GM21737 (cell line): Measurements from ENCODE around the gene GRID1.

Experiments
- ATAC-seq: cut with Tn5 transposase; IDR thresholded peaks from one replicate; pipeline ENCODE4 v1.9.1; 2021; ENCODE audit warnings: mild to moderate bottlenecking, moderate library complexity; ENCODE audit not compliant: unreplicated experiment

GRID1 gene

GRCh38 chr10:85792533-85792858 lies 574.1 kb downstream of the GRID1 start:
- no peak for ATAC-seq

DNA sequence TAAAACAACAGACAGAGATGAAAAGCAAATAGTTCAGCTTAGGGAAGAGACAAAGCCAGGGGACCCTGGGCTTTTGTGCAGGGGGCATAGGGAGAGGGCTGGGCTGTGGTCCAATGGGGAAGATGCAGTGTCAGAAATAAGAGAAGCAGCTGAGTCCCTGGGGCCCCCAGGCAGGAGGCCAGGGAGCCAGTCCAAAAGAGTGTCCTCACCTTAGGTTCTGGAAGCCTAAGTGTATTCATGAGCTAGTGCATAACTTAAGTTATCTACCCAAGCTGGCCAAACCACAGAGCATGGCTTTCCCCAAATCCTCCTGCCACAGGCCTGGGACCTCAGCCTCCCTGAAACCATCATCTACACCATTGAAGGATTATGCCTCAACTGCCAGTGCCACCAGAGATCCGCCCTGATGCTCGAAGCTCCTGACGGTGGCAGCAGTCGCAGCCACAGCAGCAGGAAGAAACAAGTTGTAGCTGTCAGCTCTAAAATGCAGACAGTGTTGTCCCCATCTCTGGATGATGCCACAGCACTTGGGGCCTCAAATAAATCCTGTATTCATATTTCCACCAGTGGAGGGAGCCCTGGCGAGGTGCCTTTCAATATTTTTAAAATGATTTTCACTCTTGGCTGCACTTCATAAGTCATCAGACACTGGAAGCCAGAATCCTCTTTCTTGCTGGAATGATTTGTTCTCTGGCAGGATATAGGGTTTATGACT lies 574.6 kb downstream of the GRID1 start:
- no peak for ATAC-seq

GRCh38 chr10:85789982-85790789 lies 576.4 kb downstream of the GRID1 start:
- ATAC-seq = no peak

DNA sequence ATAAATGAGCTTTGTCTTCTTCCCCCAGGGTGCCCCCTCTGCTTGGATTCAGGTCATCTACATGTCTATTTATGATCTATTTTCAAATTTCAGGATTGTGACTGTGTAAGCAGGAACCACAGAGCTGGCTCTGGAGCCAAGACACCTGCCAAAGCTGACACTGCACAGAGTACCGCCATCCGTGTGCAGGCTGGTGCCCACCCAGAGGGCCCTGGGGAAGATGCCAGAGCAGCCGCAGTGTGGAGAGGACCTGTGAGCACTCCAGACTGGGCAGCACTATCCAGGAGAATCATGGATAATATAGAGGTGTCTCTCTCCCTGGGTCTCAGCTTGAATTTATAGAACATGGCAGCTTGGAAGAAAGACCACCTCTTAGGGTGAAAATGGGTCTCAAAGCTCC lies 577.5 kb downstream of the GRID1 start:
- no peak for ATAC-seq

- ATAC-seq = no peak
Observed at GRCh38 chr10:85788570-85788969, 578.0 kb downstream of the GRID1 start.

- ATAC-seq = no peak
Observed at GRCh38 chr10:85787881-85788280, 578.7 kb downstream of the GRID1 start.

DNA sequence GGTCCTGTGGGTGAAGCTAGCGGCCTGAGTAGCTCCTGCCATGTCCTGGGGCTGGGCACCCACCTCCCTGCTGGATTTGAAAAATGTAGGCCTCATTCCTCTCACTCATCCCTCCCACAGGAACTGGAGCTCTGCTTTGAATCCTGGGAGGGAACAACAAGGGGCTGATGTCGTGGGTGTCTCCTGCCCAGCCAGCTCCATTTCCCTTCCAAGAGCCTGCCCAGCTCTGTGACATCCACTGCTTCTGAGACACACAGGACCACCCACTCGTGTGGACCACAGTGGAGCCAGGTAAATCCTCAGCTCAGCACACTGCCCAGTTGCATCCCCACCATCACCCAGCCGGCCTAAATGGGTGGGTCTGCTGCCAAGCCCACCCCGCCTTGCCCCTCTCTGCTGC lies 579.2 kb downstream of the GRID1 start:
- ATAC-seq = no peak

GRCh38 chr10:85786401-85786899 lies 580.1 kb downstream of the GRID1 start:
- ATAC-seq = no peak

DNA sequence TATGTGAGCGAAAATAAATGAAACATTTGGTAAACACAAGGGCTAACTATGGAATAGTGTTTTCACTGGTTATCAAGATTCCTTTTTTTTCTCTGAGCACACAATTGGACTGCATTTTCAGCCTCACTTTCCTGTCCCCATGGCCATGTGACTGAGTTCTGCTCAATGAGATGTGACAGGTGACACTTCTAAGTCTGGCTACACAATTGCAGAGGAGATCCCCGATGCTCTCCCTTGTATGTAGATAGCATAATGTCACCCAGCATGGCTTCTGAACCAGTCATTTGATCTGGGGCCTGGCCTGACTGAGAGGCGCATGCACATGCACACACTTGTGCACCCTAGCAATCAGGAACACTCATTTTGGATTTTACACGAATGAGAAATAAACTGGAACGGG lies 581.8 kb downstream of the GRID1 start:
- ATAC-seq = no peak

DNA sequence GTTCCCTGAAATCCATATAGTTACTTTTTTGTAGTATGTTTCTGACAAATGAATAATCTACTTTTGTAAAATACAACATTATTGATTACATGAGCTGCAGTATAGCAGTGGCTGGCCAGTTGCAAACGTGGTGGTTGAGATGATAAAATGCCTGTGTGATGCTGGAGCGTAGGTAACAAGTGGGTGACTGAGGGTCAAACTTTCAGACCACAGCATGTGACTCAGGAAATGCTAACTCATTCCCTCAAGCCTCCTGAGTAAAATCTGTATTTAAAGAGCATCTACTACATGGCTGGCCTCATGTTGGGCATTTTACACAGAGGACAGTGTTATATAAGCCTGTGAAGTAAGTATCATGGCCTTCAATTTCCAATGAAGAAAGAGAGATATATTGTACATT lies 585.2 kb downstream of the GRID1 start:
- no peak for ATAC-seq

DNA sequence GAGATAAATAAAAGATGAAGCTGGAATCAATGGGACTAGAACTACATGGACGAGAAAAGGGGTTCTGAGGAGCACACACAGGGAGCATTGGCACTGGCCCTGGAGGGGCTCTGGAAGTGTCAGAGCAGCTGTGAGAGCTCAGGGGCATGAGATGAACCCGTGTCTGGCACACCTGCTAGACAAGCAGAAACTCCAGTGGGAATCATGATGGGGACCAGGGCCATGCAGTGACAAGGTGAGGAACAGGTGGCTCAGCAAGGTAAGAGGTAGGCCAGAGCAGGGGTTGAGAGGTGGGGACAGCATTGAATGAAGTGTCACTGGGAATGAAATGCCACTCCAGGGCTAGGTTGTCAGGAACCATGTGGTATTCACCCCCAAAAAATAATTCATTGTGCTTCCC lies 588.5 kb downstream of the GRID1 start:
- no peak for ATAC-seq

DNA sequence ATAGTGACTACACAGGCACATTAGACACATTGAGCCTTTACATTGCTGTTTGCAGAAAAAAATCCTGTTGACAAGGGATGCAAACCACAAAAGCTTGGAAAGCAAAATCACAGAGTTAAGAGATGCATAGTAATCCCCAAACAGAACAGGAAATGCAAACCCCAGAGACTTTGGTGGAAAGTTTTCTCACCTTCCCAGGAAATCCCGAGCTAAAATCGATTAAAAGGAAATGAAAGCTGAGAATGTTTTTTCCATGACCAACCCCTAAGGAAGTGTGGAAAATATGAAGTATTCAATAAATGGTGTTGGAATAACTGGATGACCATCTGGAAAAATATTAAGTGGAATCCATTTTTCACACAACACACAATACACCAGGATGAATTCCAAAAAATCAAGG lies 598.7 kb downstream of the GRID1 start:
- no peak for ATAC-seq

DNA sequence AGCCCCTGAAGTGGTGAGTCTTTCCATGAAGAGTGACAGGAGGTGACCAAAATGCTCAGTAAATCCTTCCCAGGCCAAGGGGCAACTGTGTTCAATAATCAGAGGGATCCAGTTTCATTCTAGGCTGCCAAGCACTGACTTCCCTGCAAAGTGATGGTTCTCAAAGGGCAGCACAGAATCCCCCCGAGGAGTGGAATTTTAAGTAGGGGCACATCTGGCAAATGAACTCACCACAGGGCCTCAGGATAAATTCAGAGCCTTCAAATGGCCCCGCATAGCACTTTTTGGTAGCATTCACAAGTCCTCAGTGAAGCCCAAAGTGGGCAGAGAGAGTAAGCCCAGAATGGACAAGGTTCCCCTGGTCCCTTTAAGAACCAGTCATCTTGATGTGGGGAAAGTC lies 602.5 kb downstream of the GRID1 start:
- ATAC-seq = no peak

DNA sequence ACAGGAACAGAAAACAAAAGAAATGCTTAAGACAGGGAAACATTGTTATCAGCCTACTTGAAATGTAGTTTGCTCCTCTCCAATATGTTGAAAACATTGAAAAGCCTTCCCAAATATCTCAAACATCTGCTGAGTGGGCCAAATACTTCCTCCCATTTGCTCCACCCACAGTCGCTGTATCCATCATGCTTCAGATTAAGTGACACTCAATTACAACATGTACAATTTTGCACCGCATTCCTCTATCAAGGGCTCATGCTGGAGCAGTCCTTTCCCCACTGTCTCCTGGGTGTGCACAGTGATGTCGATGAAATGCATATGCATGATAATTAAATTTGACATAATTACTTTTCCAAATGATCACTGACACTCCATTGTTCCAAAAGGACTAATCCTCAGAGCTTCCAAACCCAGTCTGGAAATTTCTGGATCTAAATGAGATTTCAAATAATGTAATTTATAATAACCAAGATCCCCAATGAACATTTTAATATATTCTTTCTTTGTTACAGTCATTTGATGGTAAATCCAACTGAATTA lies 604.6 kb downstream of the GRID1 start:
- no peak for ATAC-seq

- ATAC-seq = peak; percentile 83
Observed at GRCh38 chr10:85741626-85742300, 624.8 kb downstream of the GRID1 start.

DNA sequence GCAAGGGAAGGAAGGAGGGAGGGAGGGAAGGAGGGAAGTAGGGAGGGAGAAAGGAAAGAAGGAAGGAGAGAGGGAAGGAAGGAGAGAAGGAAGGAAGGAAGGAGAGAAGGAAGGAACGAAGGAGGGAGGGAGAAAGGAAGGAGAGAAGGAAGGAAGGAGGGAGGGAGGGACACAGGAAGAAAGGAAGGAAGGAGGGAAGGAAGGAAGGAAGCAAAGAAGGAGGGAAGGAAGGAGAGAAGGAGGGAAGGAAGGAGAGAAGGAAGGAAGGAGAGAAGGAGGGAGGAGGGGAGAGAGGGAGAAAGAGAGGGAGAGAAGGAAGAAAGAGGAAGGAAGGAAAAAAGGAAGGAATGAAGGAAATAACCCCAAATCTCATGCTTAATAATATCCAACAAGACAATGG lies 630.6 kb downstream of the GRID1 start:
- no peak for ATAC-seq

DNA sequence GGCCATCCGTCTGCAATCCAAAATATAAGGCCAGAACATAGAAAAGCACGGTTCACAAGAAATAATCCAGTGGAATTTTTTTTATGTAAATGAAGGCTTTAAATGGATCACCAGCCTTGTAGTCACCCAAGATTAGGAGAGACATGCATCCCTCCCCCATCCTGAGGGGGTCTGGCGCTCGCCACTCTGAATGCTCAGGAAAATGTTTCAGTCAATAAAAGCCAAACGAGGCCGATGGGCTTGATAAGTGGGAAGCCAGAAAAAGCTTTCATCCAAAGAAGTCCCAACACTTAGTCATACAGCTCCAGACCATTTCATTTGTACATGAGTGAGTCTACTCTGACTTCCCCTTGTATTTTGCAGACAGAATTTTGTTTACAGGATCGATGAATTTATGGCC lies 631.8 kb downstream of the GRID1 start:
- no peak for ATAC-seq

- no peak for ATAC-seq
Observed at GRCh38 chr10:85724215-85724614, 642.4 kb downstream of the GRID1 start.

GRCh38 chr10:85720931-85721590 lies 645.5 kb downstream of the GRID1 start:
- no peak for ATAC-seq

- no peak for ATAC-seq
Observed at GRCh38 chr10:85719408-85719807, 647.2 kb downstream of the GRID1 start.

DNA sequence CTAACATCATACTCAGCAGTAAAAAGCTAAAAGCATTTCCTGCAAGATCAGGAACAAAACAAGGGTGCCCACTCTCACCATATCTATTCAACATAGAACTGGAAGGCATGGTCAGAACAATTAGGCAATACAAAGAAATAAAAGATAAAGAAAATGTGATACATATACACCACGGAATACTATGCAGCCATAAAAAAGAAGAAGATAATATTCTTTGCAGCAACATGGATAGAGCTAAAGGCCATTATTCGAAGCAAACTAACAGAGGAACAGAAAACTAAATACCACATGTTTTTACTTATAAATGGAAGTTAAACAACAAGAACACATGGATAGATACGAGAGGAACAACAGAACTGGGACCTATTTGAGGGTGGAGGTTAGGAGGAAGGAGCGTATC lies 652.7 kb downstream of the GRID1 start:
- ATAC-seq = no peak
